ENCODE results near the gene FGF7.
"Not testable (repeated sequence)": the region's sequence is repeated elsewhere in the genome, so short reads cannot be mapped to it uniquely, and the experiment has no call there.

The FGF7 gene

DNA sequence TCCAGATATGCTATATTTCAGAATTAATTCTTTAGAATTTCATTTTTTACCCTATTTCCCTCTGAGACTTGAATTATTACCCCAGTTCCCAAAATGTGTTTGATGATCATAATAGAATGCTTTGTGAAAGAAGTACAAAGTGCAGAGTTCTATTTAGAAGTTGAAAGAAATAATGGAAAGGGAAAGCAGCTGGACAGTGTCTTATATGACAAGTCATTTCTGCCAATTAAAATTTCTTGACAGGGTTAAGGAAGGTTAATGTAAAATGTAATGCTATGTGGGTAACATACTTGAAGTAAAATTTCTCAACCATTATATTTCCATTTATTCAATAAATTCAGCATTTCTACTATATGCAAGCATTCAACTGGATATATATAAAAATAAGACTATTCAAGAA lies 33.1 kb downstream of the FGF7 start:
- in situ Hi-C loops (cut with HindIII; ENCODE audit: low pct_unique_long_range_greater_than_20kb, low sequenced_read_pairs), result no loop called here
- no peak for DNase-seq (ENCODE audit: low read depth in 1 of 2, low spot score in 1 of 2)
- no peak for TF ChIP-seq JUND (IDR thresholded peaks at IDR 0.05; ENCODE audit: low read depth)

DNA sequence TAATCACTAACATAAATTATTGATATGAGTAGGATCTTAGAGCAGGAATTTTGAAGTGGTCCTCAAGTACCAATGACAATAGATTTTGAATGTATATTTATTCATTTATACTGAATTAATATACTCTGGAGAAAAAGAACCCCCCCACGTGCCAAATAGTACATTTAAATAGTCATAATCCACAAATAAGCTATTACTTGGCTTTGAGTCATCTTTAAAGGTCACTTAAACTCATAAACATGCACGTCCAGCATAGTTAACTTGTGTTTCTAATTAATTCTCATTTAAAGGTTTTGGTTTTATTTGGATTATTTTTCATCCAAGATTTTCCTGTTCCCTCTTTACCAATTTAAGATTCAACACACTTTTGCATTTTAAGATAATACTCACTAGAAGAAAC lies 35.1 kb downstream of the FGF7 start:
- in situ Hi-C loops (cut with HindIII; ENCODE audit: low pct_unique_long_range_greater_than_20kb, low sequenced_read_pairs), result no loop called here
- no peak for TF ChIP-seq JUND (IDR thresholded peaks at IDR 0.05; ENCODE audit: low read depth)
- DNase-seq (ENCODE audit: low read depth in 1 of 2, low spot score in 1 of 2), result no peak

DNA sequence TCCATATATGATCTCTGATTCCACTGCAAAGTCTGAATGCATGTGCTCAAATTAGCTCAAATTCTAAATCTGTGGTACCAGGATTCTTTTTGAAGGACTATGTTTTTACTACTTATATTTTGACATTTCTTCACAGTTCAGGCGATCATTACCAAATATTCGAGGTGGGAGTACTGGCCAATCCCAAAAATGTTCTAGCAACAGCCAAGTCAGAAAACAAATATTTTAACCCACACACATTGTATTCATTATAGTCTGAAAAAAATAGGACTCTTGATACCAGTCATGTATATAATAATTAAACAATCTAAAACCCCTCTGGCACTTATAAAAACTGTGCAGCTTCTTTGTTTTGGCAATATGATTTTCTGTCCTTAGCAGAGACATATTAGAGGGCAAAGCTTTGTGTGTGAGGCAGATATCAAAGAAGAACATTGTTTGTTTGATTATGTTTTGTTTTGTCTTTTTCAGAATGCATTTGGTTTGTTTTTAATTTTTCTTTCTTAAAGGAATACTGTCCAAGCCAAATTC lies 37.4 kb downstream of the FGF7 start:
- TF ChIP-seq JUND (IDR thresholded peaks at IDR 0.05; ENCODE audit: low read depth), result no peak
- in situ Hi-C loops (cut with HindIII; ENCODE audit: low pct_unique_long_range_greater_than_20kb, low sequenced_read_pairs), result no loop called here
- DNase-seq (ENCODE audit: low read depth in 1 of 2, low spot score in 1 of 2), result no peak

DNA sequence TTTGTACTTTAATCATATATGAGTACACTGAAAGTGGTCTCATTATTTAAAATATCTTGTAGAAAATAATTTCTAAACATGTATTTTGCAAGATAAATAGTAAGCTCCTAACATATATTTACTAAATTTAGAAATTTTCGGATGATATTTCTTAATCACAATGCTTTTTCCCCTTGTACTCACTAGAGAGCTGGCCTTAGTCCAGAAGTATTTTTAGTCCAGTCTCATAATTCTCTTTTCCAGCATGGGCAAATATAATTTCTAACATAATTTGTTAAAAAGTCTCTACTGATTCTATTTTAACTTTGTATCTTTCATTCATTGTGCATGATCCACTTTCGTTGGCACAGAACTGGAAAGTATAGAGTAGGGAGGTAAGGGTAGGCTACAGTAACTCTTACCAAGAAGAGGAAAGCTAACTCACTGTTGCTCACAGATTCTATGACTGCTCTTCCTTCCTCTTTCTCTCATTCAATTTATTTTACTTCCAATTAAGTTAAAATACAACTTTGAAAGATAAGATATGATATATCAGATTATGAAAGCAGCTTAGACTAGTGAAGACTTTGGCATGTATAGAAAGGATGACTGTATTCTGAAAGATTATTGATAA lies 39.3 kb downstream of the FGF7 start:
- in situ Hi-C loops (cut with HindIII; ENCODE audit: low pct_unique_long_range_greater_than_20kb, low sequenced_read_pairs), result no loop called here
- TF ChIP-seq JUND (IDR thresholded peaks at IDR 0.05; ENCODE audit: low read depth), result no peak
- no peak for DNase-seq (ENCODE audit: low read depth in 1 of 2, low spot score in 1 of 2)

DNA sequence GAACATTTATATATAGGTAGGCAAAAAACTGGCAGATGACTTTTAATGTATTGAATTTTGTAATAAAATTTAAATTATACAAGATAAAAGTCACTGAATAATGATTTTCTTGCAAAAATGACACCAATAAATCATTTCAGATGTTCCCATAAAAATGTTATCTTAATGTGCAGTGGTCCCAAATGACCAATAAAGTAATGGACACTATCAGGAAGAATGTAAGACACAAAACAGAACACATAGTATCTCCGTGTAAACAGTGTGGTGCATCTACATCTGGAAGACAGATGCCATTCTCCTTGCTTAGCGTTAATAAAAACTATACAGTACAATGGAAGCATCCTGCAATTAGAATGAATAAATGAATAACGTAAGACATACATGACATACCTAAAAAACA lies 41.5 kb downstream of the FGF7 start:
- in situ Hi-C loops (cut with HindIII; ENCODE audit: low pct_unique_long_range_greater_than_20kb, low sequenced_read_pairs), result no loop called here
- no peak for TF ChIP-seq JUND (IDR thresholded peaks at IDR 0.05; ENCODE audit: low read depth)
- no peak for DNase-seq (ENCODE audit: low read depth in 1 of 2, low spot score in 1 of 2)

DNA sequence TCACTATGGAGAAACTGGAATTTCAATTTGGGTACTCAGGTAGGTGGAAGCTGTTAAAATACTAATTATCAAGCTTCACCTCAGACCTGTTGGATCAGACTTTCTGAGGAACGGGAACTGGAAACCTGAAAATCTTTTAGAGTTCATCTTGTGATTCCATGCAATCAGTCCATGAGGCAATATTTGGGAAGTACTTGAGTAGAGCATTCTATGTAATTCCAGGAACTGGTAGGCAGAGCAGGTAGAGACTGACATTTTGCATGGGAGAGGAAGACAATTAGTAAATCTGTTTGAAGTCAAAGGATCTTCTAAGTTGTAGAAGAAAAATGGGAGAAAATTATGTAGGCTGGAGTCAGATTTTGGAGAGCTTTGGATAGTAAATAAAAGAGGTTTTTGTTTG lies 43.1 kb downstream of the FGF7 start:
- in situ Hi-C loops (cut with HindIII; ENCODE audit: low pct_unique_long_range_greater_than_20kb, low sequenced_read_pairs), result no loop called here
- TF ChIP-seq JUND (IDR thresholded peaks at IDR 0.05; ENCODE audit: low read depth), result no peak
- DNase-seq (ENCODE audit: low read depth in 1 of 2, low spot score in 1 of 2), result no peak

DNA sequence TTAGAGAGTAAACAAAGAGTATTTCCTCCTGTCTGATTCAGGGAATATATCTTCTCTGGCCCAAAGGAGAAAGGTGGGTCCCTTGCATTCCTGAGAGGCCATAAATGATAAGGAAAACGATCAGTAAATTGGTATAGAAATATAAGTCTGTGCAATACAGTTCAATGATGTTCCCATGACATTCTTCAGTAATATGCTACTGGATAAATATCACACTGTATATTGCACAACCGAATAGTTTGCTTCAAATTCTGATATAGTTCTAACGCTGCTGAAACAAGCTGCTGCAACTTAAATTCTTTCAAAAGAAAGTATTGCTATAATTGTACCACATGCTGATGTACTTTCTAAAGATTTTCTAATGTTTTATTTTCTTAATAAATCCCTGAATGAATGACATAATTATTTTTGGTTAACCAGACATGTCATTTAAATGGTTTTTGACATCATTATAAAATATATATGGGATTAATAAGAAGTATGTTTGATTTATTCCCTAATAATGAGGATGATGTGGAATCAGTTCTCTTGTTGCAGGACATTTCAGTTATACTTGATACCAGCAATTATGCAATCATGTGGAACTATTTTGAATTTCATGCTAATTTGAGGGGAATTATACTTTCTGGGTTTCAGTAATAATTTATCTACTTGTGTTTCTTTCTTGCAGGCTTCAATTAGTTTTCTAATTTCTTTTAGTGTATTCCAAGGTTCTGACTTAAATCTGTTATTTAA lies 44.9 kb downstream of the FGF7 start:
- no peak for DNase-seq (ENCODE audit: low read depth in 1 of 2, low spot score in 1 of 2)
- TF ChIP-seq JUND (IDR thresholded peaks at IDR 0.05; ENCODE audit: low read depth), result no peak
- in situ Hi-C loops (cut with HindIII; ENCODE audit: low pct_unique_long_range_greater_than_20kb, low sequenced_read_pairs), result no loop called here

DNA sequence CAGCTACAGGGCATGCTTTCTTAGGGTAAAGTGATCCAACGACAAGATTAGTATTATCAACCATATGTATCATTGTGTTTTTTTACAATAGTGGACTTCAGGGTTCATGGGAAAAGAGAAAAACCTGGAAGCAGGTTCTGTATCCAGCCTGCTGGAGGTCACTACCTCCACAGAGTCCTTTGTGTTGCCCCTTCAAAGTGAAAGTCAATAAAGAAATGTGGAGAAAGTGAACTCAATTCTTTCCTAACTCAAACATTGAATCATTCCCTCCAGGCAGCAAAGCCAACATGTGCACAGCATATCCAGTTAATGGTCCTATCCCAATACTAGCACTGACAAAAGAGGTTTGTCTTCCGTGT lies 45.4 kb downstream of the FGF7 start:
- DNase-seq (ENCODE audit: low read depth in 1 of 2, low spot score in 1 of 2), result peak; percentile 3 to 25
- TF ChIP-seq JUND (IDR thresholded peaks at IDR 0.05; ENCODE audit: low read depth), result no peak

DNA sequence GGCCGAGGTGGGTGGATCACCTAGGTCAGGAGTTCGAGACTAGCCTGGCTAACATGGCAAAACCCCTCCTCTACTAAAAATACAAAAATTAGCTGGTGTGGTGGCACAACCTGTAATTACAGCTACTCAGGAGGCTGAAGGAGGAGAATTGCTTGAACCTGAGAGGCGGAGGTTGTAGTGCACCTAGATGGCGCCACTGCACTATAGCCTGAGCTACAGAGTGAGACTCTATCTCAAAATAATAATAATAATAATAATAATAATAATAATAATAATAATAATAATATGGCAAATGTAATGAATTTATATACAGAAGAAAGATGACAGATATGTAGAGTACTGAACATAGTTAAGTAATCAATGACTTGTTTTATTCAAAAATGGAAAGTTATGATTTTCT lies 48.2 kb downstream of the FGF7 start:
- peak in 1 of 2 experiments; percentile 21 for DNase-seq (ENCODE audit: low read depth in 1 of 2, low spot score in 1 of 2)
- in situ Hi-C loops (cut with HindIII; ENCODE audit: low pct_unique_long_range_greater_than_20kb, low sequenced_read_pairs), result not testable (repeated sequence)

More for the DNA sequence above, 45.4 kb downstream of the FGF7 start:
- in situ Hi-C loops (cut with HindIII; ENCODE audit: low pct_unique_long_range_greater_than_20kb, low sequenced_read_pairs), result no loop called here

DNA sequence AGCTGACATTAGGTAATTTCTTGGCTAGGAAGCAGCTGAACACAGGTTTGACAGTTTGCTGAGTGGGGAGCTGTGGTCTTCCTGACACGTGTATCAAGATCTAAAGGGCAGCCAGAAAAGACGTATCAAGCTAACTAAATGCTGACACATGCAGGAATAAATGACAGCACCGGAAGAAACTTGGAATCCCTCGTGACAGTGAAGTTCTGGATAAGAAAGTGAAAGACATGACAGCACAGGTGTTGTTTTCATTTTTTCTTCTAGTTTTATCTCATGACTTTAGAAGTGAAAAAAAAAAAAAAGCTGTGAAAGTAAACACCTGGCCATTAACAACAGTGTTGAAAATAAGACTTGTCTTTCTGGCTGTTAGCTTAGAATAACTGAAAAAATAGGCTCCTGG lies 48.7 kb downstream of the FGF7 start:
- in situ Hi-C loops (cut with HindIII; ENCODE audit: low pct_unique_long_range_greater_than_20kb, low sequenced_read_pairs), result no loop called here
- TF ChIP-seq JUND (IDR thresholded peaks at IDR 0.05; ENCODE audit: low read depth), result no peak

DNA sequence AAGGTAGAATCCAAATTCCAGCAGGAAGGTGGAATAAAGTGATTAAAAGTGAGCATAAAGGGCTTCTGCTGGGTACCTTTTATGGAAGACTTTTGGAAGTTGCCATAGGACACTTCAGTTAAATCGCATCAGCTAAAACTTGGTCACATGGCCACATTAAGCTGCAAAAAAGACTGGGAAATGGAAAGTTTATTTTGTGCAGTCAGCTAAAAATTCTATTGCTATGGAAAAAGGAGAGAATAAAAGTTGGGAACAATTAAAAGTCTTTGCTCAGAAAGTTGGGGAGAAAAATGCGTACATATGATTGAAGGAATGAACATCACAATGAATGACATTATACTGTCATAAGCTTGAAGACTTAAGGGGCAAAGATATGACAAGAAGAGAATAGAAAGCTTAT lies 49.3 kb downstream of the FGF7 start:
- no peak for TF ChIP-seq JUND (IDR thresholded peaks at IDR 0.05; ENCODE audit: low read depth)
- in situ Hi-C loops (cut with HindIII; ENCODE audit: low pct_unique_long_range_greater_than_20kb, low sequenced_read_pairs), result no loop called here
- DNase-seq (ENCODE audit: low read depth in 1 of 2, low spot score in 1 of 2), result no peak

More for the DNA sequence above, 48.7 kb downstream of the FGF7 start:
- no peak for DNase-seq (ENCODE audit: low read depth in 1 of 2, low spot score in 1 of 2)

DNA sequence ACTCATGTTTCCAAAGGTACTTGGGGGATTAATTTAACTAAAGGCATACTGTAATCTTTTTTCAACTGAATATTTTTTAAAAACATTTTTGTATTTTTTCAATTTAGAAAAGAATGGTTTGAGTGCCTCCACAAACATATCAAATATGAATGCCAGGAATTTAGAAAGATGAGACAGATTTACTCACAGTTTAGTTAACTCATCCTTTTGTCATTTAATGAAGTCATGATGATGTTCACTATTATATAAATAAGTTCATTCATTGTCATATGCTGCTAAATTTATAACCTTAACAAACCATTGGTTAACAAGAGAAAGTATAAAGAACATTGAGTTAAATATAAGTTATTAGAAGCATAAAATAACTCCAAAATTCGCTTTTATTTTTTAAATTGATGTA lies 50.0 kb downstream of the FGF7 start:
- TF ChIP-seq JUND (IDR thresholded peaks at IDR 0.05; ENCODE audit: low read depth), result no peak
- DNase-seq (ENCODE audit: low read depth in 1 of 2, low spot score in 1 of 2), result no peak
- in situ Hi-C loops (cut with HindIII; ENCODE audit: low pct_unique_long_range_greater_than_20kb, low sequenced_read_pairs), result no loop called here

DNA sequence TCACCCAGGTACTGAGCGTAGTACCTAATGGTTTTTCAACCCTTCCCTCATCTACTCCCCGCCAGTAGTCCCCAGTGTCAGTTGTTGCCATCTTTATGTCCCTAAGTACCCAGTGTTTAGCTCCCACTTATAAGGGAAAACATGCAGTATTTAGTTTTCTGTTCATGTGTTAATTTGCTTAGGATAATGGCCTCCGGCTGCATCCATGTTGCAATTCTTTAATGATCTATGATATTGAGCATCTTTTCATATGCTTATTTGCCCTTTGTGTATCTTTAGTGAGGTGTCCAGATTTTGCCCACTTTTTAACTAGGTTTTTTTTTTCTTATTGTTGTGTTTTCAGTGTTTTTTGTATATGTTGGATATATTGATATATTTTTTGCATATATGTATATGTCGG lies 55.0 kb downstream of the FGF7 start:
- DNase-seq (ENCODE audit: low read depth in 1 of 2, low spot score in 1 of 2); in situ Hi-C loops (cut with HindIII; ENCODE audit: low pct_unique_long_range_greater_than_20kb, low sequenced_read_pairs): not testable (repeated sequence)

DNA sequence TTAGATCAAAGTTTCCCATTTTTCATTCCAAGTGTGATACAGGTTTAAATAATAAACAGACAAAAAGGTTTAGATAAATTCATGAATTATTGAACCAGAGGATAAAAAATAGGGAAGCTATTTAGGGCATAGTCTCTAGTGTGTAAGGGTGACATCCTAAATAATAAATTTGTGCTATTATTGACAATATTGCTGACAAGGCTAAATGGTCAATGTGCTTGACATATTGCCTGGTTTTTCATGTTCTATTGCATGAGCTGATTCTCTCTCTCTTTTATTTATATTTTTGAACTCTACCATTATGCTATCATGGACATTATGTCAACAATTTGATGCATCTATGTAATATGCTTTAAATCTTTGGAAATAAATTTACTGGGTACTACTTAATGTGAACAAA lies 55.9 kb downstream of the FGF7 start:
- DNase-seq (ENCODE audit: low read depth in 1 of 2, low spot score in 1 of 2); in situ Hi-C loops (cut with HindIII; ENCODE audit: low pct_unique_long_range_greater_than_20kb, low sequenced_read_pairs): not testable (repeated sequence)

DNA sequence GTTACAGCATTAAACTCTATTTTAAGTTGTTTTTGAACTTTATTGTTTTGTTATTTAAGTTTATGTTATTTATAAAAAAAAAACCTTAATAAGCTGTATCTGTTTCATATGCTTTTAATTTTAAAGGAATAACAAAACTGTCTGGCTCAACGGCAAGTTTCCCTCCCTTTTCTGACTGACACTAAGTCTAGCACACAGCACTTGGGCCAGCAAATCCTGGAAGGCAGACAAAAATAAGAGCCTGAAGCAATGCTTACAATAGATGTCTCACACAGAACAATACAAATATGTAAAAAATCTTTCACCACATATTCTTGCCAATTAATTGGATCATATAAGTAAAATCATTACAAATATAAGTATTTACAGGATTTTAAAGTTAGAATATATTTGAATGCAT lies 62.4 kb downstream of the FGF7 start:
- in situ Hi-C loops (cut with HindIII; ENCODE audit: low pct_unique_long_range_greater_than_20kb, low sequenced_read_pairs); DNase-seq (ENCODE audit: low read depth in 1 of 2, low spot score in 1 of 2): not testable (repeated sequence)

Measured in T47D (cell line).